ENCODE data around the gene CYTH4. TPM values are rescaled to one million over a fixed set of nuclear protein-coding genes. Genes with fewer than 3 reads are reported as not detected.

CYTH4 gene
- total RNA-seq, 4 donors from 2014 or later, result 4.2 to 21.3 (median 9.3) TPM

DNA sequence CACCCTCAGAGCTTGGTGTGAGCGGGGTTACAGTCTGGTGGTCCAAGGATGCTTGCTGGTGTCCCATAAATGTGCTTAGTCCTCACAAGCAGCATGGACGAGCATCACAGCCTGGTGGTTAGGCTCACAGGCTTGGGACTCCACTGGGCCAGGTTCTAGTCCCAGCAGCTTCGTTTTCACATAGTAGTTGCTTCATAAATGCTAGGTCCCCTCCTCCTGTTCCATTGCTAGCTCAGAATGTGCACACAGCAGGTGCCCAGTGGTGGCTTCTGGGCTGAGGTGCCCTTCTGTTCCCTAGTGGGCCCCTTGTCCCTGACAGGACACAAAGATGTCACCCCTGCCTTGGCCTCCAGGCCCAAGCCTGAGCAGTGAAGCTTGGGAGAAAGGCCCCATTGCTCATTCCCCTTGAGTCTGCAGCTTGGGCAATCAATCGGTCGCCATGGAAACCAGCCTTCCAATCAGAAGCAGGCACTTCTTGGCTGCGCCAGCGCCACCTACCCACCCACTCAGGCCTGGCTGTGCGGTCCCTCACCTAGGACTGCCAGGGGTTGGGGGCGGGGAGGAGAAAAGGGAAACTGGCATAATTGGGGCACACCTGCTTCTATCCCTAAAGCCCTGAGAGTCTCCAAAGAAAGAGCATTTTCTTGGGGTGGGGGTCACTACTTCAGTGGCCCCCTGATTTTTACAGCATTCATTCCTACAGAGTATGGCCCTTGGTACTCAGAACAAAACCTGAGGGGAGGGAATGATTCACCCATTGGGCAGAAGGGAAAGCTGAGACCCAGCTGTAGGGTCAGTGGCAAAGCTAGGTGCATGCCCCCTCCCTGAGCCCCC is 48.1 kb downstream of the CYTH4 start:
- TF ChIP-seq POLR2AphosphoS5 (IDR thresholded peaks at IDR 0.05) (no peak), POLR2A (IDR thresholded peaks at IDR 0.05) (no peak), EP300 (IDR thresholded peaks at IDR 0.05) (no peak)
- TF ChIP-seq, protein P1, sequence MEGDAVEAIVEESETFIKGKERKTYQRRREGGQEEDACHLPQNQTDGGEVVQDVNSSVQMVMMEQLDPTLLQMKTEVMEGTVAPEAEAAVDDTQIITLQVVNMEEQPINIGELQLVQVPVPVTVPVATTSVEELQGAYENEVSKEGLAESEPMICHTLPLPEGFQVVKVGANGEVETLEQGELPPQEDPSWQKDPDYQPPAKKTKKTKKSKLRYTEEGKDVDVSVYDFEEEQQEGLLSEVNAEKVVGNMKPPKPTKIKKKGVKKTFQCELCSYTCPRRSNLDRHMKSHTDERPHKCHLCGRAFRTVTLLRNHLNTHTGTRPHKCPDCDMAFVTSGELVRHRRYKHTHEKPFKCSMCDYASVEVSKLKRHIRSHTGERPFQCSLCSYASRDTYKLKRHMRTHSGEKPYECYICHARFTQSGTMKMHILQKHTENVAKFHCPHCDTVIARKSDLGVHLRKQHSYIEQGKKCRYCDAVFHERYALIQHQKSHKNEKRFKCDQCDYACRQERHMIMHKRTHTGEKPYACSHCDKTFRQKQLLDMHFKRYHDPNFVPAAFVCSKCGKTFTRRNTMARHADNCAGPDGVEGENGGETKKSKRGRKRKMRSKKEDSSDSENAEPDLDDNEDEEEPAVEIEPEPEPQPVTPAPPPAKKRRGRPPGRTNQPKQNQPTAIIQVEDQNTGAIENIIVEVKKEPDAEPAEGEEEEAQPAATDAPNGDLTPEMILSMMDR (IDR thresholded peaks at IDR 0.05), result no peak

DNA sequence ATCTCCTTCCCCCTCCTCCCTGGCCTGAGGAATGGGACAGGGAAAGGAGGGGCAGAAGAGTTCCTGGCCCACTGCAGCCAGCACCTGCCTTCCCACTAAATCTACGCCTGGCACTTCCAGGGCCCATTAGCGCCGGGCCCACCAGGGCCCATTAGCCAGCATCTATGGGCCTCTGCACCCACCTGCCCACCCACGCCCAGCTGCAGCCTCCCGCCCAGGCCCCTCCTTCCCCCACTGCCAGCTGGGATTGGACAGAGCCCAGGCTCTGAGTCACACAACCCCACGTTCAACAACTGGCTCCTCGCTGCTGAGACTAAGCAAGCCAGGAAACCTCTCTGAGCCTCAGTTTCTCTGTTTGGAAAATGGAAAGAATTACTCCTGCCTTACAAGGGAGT is 48.7 kb downstream of the CYTH4 start:
- 40% methylated on average over 1 of the region's 7 CpGs; no CpG with 5 or more reads in 1 of the 2 donors for WGBS, 2 donors (ENCODE audit: low coverage in 1 of 2)
- H3K27me3 ChIP-seq, result peaks cover 96% of the 10 kb centered on the region
- TF ChIP-seq POLR2A (IDR thresholded peaks at IDR 0.05) (no peak), EP300 (IDR thresholded peaks at IDR 0.05) (no peak), POLR2AphosphoS5 (IDR thresholded peaks at IDR 0.05) (no peak)
- TF ChIP-seq, protein P1 (IDR thresholded peaks at IDR 0.05), result no peak

More for the DNA sequence above, 48.1 kb downstream of the CYTH4 start:
- Histone ChIP-seq H3K27me3 (peaks cover 96% of the 10 kb centered on the region), H3K4me3 (no peak overlapping the region), H3K27ac (no peak overlapping the region), H3K36me3 (no peaks in the 10 kb centered on the region), H3K4me1 (peaks cover 0 to 12% (median 0%) of the 10 kb centered on the region in 3 donors), H3K9me3 (no peaks in the 10 kb centered on the region)
- WGBS, 2 donors (ENCODE audit: low coverage in 1 of 2), result 36 to 67% methylated on average over 2 to 6 of the region's 9 CpGs
- ATAC-seq, result no peak

DNA sequence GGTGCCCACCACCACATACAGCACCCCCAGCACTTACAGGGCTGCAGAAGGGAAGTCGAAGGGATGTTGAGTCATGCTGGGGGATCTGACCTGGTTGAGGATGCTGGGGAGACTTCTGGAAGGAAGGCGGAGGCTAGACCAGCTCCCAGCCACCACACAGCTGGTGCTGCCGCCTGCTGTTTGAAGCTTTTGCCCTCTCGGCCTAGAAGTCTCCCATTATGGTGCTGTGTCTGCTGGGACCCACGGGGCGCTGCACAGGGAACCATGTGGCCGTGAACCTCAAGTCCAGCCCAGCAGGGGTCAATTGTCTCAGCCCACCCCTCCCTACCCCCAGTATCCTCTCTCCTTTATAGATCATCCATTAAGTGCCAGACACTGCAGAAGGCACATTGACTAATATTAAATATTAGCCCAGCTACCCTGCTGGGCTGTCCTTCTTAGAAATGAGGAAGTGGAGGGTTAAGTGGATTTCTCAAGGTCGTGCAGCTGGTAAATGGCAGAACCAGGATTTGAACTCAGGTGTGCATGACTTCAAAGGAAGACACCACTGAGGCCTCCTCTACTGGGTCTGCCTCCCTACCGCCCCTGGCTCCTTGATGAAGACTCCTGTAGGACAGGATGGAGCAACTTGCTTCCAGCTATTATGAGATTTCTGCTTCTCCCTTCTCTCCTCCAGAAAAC is 49.7 kb downstream of the CYTH4 start:
- peaks cover 96% of the 10 kb centered on the region for H3K27me3 ChIP-seq
- no peak for ATAC-seq
- 53 to 80% methylated on average over 6 to 7 of the region's 9 CpGs for WGBS, 2 donors (ENCODE audit: low coverage in 1 of 2)

More for the DNA sequence above, 48.7 kb downstream of the CYTH4 start:
- ATAC-seq, result no peak
- Histone ChIP-seq H3K4me3 (no peak overlapping the region), H3K27ac (no peak overlapping the region), H3K4me1 (peaks cover 0 to 13% (median 0%) of the 10 kb centered on the region in 3 donors), H3K36me3 (no peaks in the 10 kb centered on the region), H3K9me3 (no peaks in the 10 kb centered on the region)

DNA sequence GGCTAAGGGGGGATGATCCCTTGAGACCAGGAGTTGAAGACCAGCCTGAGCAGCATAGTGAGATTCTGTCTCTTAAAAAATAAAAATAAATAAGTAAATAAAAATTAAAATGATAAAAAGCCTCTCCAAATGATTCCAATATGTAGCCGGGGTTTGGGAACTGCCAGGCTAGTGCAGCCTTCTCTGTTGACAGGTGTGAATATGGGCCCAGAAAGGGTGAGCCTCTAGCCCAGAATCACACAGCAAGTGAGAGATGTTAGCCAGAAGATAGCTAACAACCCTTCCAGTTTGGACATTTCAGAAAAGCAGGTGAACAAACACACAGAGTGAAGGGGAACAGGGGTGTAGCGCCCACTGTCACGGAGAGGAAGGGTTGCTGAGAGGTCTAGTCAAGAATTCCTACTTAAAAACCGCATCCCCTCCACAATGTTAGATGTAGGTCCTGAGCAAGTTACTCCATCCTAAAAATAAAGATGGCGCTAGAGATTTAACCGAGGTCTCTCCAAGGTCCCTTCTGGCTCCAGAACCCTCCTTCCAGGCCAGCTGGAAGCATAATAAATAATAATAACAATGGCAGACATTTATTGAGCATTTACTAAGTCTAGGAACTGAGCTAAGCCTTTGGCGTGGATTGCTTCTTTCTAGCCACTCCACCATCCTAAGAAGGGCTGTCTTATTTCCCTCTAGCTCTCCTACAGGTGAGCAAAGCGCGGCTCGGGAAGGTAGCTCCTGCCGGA is 51.6 kb downstream of the CYTH4 start:
- peaks cover 99% of the 10 kb centered on the region for H3K27me3 ChIP-seq
- no peak overlapping the region for H3K4me3 ChIP-seq
- no peak overlapping the region for H3K27ac ChIP-seq
- H3K36me3 ChIP-seq, result no peaks in the 10 kb centered on the region
- peaks cover 0 to 13% (median 0%) of the 10 kb centered on the region in 3 donors for H3K4me1 ChIP-seq
- no peak for ATAC-seq
- no peaks in the 10 kb centered on the region for H3K9me3 ChIP-seq
- TF ChIP-seq, protein P1 (IDR thresholded peaks at IDR 0.05), result no peak
- TF ChIP-seq POLR2AphosphoS5 (IDR thresholded peaks at IDR 0.05) (no peak), EP300 (IDR thresholded peaks at IDR 0.05) (no peak), POLR2A (IDR thresholded peaks at IDR 0.05) (no peak)
- WGBS, 2 donors (ENCODE audit: low coverage in 1 of 2), result 23 to 35% methylated on average over 6 to 7 of the region's 11 CpGs

More for the DNA sequence above, 49.7 kb downstream of the CYTH4 start:
- no peaks in the 10 kb centered on the region for H3K36me3 ChIP-seq
- peaks cover 0 to 13% (median 0%) of the 10 kb centered on the region in 3 donors for H3K4me1 ChIP-seq
- H3K9me3 ChIP-seq, result no peaks in the 10 kb centered on the region
- no peak overlapping the region for H3K4me3 ChIP-seq
- TF ChIP-seq EP300 (IDR thresholded peaks at IDR 0.05) (no peak), POLR2AphosphoS5 (IDR thresholded peaks at IDR 0.05) (no peak), POLR2A (IDR thresholded peaks at IDR 0.05) (no peak)
- TF ChIP-seq, protein P1 (IDR thresholded peaks at IDR 0.05), result no peak
- no peak overlapping the region for H3K27ac ChIP-seq

All from gastroesophageal sphincter (tissue), 4 donors.